Progenitor cell of endocrine pancreas (in vitro differentiated cells): ENCODE measurements around the gene RALGPS1. TPM values are rescaled to one million over a fixed set of nuclear protein-coding genes. Genes with fewer than 3 reads are reported as not detected.

Source experiments
- DNase-seq: peaks from one replicate; pipeline ENCODE4 v3.0.0; 2021; ENCODE audit warnings: low spot score; ENCODE audit not compliant: unreplicated experiment
- H3K27ac Mint-ChIP-seq: 2 replicates; pipeline ENCODE4 v1.8.0; 2021; ENCODE audit warnings: mild to moderate bottlenecking, moderate library complexity, mixed read lengths
- H3K27me3 Mint-ChIP-seq: 2 replicates; pipeline ENCODE4 v1.8.0; 2021; ENCODE audit warnings: mixed read lengths
- H3K36me3 Mint-ChIP-seq: 2 replicates; pipeline ENCODE4 v1.8.0; 2022; ENCODE audit warnings: mixed read lengths; ENCODE audit not compliant: insufficient read depth
- H3K4me1 Mint-ChIP-seq: 2 replicates; pipeline ENCODE4 v1.8.0; 2021; ENCODE audit warnings: low read depth, mixed read lengths
- H3K4me3 Mint-ChIP-seq: 2 replicates; pipeline ENCODE4 v1.8.0; 2021; ENCODE audit warnings: low read depth, mild to moderate bottlenecking, moderate library complexity, mixed read lengths
- H3K9me3 Mint-ChIP-seq: 2 replicates; pipeline ENCODE4 v1.8.0; 2021; ENCODE audit warnings: low read depth, mixed read lengths
- CTCF ChIP-seq: fragments of 200-600 bp; sonication (generic); IDR thresholded peaks from one replicate; pipeline ENCODE4 v1.5.0; 2021; ENCODE audit warnings: antibody characterized with exemption, mild to moderate bottlenecking; ENCODE audit not compliant: unreplicated experiment
- total RNA-seq: library from RNA; stranded (reverse); gene quantifications from 2 replicates; pipeline ENCODE4 v1.2.1, GENCODE V29; 2021

The RALGPS1 gene
- total RNA-seq, 1 donor from 2014 or later: 39.2 TPM

GRCh38 chr9:127076860-127077643 lies 162.5 kb downstream of the RALGPS1 start:
- Mint-ChIP-seq H3K9me3 (peaks cover under 1% of the 10 kb centered on the region), H3K36me3 (peaks cover 20% of the 10 kb centered on the region), H3K4me3 (no peak overlapping the region), H3K27ac (no peak overlapping the region), H3K4me1 (peaks cover 13% of the 10 kb centered on the region), H3K27me3 (peaks cover 28% of the 10 kb centered on the region)
- DNase-seq: no peak
- no peak for TF ChIP-seq CTCF

DNA sequence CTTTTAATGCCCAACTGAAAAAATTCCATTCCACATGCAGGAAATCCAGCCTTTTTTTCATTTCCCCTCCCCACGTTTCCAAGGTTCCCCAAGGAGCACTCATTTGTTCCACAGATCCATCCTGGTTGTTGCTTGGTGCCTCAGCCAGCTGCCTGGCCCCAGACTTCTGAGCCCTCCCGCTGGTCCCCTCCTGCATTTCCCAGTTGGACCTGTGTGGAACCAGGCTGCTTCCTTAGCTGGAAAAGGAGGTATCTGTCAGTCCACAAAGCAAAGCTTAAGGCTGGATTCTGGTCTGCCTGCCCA lies 163.0 kb downstream of the RALGPS1 start:
- no peaks in the 10 kb centered on the region for H3K9me3 Mint-ChIP-seq
- no peak for DNase-seq

GRCh38 chr9:127078336-127078735 lies 163.8 kb downstream of the RALGPS1 start:
- Mint-ChIP-seq H3K4me3 (no peak overlapping the region), H3K27ac (no peak overlapping the region), H3K9me3 (no peaks in the 10 kb centered on the region), H3K36me3 (peaks cover 14% of the 10 kb centered on the region), H3K27me3 (peaks cover 28% of the 10 kb centered on the region), H3K4me1 (peaks cover 13% of the 10 kb centered on the region)
- DNase-seq: no peak
- no peak for TF ChIP-seq CTCF

More for the DNA sequence above, 163.0 kb downstream of the RALGPS1 start:
- Mint-ChIP-seq H3K4me1 (peaks cover 13% of the 10 kb centered on the region), H3K4me3 (no peak overlapping the region), H3K36me3 (peaks cover 16% of the 10 kb centered on the region), H3K27ac (no peak overlapping the region), H3K27me3 (peaks cover 28% of the 10 kb centered on the region)
- no peak for TF ChIP-seq CTCF

DNA sequence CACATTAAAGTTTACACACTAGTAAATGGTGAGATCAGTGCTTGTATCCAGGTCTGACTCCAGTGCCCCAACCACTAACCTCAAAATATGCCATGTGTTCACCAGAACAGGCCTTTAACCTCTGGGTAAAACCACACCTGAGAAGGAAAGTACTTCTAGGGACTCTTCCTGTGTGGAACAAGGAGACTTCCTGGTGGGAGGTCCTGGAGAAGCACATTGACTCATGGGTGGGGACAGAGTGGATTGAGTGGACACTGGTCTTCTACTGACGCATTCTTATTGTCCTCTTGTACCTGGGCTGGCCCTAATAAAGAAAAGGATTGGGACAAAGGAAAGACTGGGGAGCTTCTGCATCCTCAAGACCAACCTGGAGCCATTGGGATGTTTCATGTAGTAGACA lies 164.4 kb downstream of the RALGPS1 start:
- Mint-ChIP-seq H3K27ac (no peak overlapping the region), H3K4me1 (peaks cover 13% of the 10 kb centered on the region), H3K4me3 (no peak overlapping the region), H3K27me3 (peaks cover 27% of the 10 kb centered on the region), H3K9me3 (no peaks in the 10 kb centered on the region), H3K36me3 (peaks cover 14% of the 10 kb centered on the region)
- no peak for TF ChIP-seq CTCF
- DNase-seq: no peak

GRCh38 chr9:127079446-127080140 lies 165.0 kb downstream of the RALGPS1 start:
- no peaks in the 10 kb centered on the region for H3K9me3 Mint-ChIP-seq
- no peak overlapping the region for H3K27ac Mint-ChIP-seq
- H3K4me3 Mint-ChIP-seq: no peak overlapping the region
- peaks cover 22% of the 10 kb centered on the region for H3K27me3 Mint-ChIP-seq
- H3K36me3 Mint-ChIP-seq: peaks cover 14% of the 10 kb centered on the region
- peaks cover 13% of the 10 kb centered on the region for H3K4me1 Mint-ChIP-seq
- DNase-seq: no peak
- no peak for TF ChIP-seq CTCF
